Thoracic aorta (tissue), 2 donors: Measurements from ENCODE around the gene EGFL7. TPM values are rescaled to one million over a fixed set of nuclear protein-coding genes. Genes with fewer than 3 reads are reported as not detected.

ENCODE experiments used
- ATAC-seq: fragments of 150-250 bp; one replicate; pipeline ENCODE4 v1.8.0; 2017; ENCODE audit warnings: low read depth; ENCODE audit not compliant: insufficient number of reproducible peaks, low FRiP score
- DNase-seq: peaks from one replicate; pipeline ENCODE4 v3.0.0-alpha.2; 2020; ENCODE audit warnings: low spot score
- H3K27ac ChIP-seq, 2 donors: fragments of 200-600 bp; sonication (generic); 1 replicate in 1 of 2; 2 replicates in 1 of 2; pipeline ENCODE4 v1.5.1; 2016; ENCODE audit warnings: mild to moderate bottlenecking in 2 of 2, moderate library complexity in 2 of 2
- H3K27me3 ChIP-seq: fragments of 200-600 bp; sonication (generic); replicated peaks from 2 replicates; pipeline ENCODE4 v1.6.0; 2016; ENCODE audit warnings: mild to moderate bottlenecking; ENCODE audit not compliant: insufficient read depth
- H3K36me3 ChIP-seq: fragments of 200-600 bp; sonication (generic); one replicate; pipeline ENCODE4 v1.5.1; 2016
- H3K4me1 ChIP-seq, 2 donors: fragments of 200-600 bp; sonication (generic); 1 replicate in 1 of 2; 2 replicates in 1 of 2; pipeline versions ENCODE4 v1.5.1 to v1.6.0; 2016; ENCODE audit warnings: low read depth in 2 of 2, mild to moderate bottlenecking in 1 of 2; ENCODE audit not compliant: control insufficient read depth in 1 of 2
- H3K4me3 ChIP-seq: fragments of 200-600 bp; sonication (generic); 2 replicates; pipeline ENCODE4 v1.5.1; 2016; ENCODE audit warnings: mild to moderate bottlenecking
- H3K9me3 ChIP-seq: fragments of 200-600 bp; sonication (generic); 2 replicates; pipeline ENCODE4 v1.5.1; 2016
- total RNA-seq, 2 donors: library from RNA; depleted of rRNA; stranded (reverse); fragments of >200 nt; gene quantifications; one replicate each; pipeline versions ENCODE4 v1.1.0 to v1.2.3, GENCODE V29; 2016
- TF ChIP-seq, protein P1 (sequence below): fragments of 200-600 bp; sonication (generic); IDR thresholded peaks from one replicate; pipeline ENCODE4 v1.5.1; 2019; ENCODE audit warnings: antibody characterized with exemption

EGFL7 gene
- total RNA-seq, 2 donors from 2014 or later = 42.0 to 56.5 TPM

DNA sequence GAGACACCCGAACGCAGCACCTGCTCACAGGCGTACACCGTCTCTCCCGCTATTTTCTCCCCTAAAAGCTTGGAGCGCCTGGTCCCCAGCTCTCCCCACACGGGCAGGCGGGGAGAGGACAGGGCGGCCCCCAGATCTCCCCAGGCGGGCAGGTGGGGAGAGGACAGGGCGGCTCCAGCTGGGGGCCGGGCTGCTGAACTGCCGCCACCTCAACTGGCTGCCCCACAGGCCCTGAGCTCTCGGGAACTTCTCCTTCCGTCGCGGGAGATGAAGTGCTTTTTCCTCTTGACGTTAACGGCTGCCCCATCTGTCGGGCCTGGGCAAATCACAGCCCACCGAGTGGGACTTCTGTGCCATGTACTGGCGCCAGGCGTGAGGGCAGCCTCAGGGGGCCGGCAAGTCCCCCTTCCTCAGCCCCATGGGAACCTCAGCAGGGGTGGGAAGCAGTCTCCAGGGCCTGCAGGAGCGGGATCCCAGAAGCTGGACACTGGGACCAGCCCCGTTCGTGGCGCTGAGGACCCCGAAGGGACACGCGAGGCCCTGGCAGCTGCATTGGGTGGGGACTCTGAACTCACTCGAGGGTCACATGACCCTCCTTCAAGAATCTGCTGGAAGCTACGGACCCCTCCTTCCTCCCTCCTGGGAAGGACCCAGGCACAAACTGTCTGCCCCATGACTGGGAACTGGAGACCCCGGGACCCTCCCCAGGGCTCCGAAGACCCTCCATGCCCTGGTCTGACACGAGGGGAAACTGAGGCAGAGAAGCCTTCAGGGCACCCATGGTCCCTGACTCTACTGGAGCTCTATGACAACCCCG is 5.7 kb upstream of the EGFL7 start:
- Histone ChIP-seq H3K27me3 (no peaks in the 10 kb centered on the region), H3K4me3 (no peak overlapping the region), H3K27ac (no peak overlapping the region), H3K36me3 (no peaks in the 10 kb centered on the region), H3K4me1 (no peaks in the 10 kb centered on the region), H3K9me3 (no peaks in the 10 kb centered on the region)
- TF ChIP-seq, protein P1, sequence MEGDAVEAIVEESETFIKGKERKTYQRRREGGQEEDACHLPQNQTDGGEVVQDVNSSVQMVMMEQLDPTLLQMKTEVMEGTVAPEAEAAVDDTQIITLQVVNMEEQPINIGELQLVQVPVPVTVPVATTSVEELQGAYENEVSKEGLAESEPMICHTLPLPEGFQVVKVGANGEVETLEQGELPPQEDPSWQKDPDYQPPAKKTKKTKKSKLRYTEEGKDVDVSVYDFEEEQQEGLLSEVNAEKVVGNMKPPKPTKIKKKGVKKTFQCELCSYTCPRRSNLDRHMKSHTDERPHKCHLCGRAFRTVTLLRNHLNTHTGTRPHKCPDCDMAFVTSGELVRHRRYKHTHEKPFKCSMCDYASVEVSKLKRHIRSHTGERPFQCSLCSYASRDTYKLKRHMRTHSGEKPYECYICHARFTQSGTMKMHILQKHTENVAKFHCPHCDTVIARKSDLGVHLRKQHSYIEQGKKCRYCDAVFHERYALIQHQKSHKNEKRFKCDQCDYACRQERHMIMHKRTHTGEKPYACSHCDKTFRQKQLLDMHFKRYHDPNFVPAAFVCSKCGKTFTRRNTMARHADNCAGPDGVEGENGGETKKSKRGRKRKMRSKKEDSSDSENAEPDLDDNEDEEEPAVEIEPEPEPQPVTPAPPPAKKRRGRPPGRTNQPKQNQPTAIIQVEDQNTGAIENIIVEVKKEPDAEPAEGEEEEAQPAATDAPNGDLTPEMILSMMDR = no peak
- DNase-seq (no peak), ATAC-seq (no peak)

DNA sequence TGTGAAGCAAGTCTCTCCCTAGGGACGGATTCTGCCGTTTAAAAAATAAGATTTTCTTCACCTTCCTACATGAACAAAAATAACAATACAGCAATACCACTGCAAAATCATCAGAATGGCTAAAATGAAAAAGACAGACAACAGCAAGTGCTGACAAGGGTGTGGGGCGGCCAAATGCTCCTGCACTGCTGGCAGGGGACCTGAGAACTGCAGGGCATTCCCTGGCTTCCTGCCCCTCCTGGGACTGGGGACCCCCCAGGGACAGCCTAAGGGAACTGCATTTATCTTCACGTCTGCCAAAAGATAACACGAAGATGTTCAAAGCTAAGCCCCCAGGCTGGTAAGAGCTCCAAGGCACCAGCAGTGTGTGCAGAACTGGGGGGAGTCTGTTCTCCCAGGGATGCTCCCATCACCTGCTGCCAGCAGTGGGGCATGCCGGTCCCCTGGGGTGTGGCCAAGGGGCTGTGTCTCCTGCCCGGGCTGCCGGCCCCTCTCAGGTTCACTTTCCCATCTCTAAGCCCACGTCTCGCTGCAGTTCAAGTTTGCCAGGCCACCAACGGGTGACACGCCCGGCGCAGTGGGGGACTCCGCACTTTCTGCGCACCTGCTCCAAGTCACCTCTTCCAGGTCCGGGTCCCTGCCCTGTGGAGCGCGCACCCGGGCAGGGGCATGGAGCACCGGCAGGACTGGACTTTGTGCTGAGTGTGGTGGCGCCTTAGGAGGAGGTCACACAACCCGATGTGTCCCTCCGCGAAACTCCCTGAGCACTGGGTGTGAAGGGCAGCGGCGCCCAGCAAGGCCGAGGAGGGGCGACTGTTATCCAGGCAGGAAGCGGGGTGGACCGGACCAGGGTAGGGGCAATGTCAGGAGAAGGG is 4.5 kb upstream of the EGFL7 start:
- H3K4me3 ChIP-seq = peak overlapping the region; percentile 19
- no peaks in the 10 kb centered on the region for H3K9me3 ChIP-seq
- DNase-seq (no peak), ATAC-seq (no peak)
- H3K4me1 ChIP-seq = no peaks in the 10 kb centered on the region
- H3K36me3 ChIP-seq = no peaks in the 10 kb centered on the region
- H3K27ac ChIP-seq = no peak overlapping the region
- H3K27me3 ChIP-seq = no peaks in the 10 kb centered on the region
- TF ChIP-seq, protein P1 = no peak

DNA sequence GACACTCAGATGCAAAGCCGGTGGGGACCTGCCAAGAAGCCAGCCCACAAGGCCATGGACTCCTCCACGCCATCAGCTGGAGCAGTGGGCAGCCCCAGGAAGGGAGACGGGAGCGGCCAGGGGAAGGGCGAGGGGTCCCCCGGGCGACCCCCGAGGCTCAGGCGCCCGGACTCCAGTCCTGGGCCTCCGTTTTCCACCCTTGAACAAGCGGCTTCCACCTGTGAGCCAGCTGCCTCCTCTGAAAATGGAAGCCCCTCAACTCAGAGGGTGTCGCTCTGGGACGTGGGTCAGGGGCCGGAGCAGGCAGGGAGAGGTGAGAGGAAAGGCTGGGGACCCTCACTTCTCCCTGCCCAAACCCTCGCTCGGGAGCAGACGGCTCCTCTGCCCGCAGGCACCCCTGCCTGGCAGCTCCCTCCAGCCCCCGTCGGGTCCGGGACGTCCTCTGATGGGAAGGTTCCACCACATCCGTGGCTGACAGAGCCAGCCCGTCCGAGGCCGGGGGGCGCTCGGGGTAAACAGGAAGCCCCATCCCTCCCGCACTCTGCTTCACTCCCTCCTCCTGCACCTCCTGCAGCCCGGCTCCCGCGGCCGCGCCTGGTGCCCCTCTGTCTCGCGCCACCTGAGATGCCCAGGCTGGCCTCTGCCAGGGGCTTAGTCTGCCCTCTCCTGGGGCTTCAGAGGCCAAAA is 3.7 kb upstream of the EGFL7 start:
- Histone ChIP-seq H3K4me3 (peak overlapping the region; percentile 19), H3K4me1 (no peaks in the 10 kb centered on the region), H3K36me3 (no peaks in the 10 kb centered on the region), H3K9me3 (no peaks in the 10 kb centered on the region), H3K27me3 (no peaks in the 10 kb centered on the region), H3K27ac (no peak overlapping the region)
- DNase-seq (no peak), ATAC-seq (no peak)
- TF ChIP-seq, protein P1 = no peak

DNA sequence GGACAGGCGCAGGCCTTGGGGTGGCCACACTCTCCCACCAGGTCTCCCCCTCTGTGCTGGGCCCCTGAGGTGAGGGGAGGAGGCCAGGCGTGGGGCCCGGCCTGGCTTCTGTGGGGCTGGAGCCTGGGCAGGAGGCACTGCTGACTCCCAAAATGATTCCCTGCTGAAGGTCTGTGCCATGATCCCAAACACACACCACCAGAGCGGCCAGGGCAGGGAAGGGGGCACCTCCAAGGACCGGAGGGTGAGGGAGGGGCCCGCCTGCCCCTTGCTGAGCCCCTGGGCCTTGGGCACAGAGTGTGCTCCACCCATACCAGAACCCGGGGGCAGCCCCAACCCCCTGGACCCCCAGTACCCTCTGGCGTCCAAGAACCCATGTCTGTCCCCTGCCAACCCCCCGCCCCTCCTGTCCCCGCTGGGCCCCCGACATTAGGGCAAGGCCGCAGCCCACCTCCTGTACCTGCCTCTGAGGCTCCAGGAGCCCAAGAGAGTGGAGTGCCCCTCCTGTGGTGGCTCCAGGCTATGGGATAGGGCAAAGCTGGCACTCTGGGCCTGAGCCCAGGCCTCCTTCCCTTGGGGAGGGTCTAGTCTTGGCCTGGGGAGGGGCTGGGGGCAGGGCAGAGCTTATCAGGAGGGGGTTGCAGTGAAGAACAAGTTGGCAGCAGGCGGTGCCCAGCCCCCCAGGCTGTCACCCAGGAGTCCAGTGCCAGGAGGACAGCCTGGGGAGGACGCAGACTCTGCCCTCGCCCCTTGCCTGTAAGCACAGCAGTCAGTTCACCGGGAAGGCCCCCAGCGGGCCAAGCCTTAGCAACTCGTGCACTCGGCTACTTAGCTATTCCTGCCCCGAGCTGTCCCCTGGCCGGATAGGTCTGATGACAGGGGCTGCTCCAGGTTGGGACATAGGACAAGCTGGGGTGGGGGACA is 2.6 kb upstream of the EGFL7 start:
- no peak overlapping the region for H3K27ac ChIP-seq
- H3K4me3 ChIP-seq = no peak overlapping the region
- H3K4me1 ChIP-seq = peaks cover 0 to 5% of the 10 kb centered on the region in 2 donors
- no peaks in the 10 kb centered on the region for H3K9me3 ChIP-seq
- TF ChIP-seq, protein P1 = no peak
- no peaks in the 10 kb centered on the region for H3K27me3 ChIP-seq
- ATAC-seq (no peak), DNase-seq (no peak)
- H3K36me3 ChIP-seq = no peaks in the 10 kb centered on the region
